Effector memory CD4-positive, alpha-beta T cell (primary cell): Measurements from ENCODE around the gene PGLYRP1.

ENCODE experiments used
- DNase-seq, 3 donors: peaks; one replicate each; pipeline ENCODE4 v3.0.0-alpha.2; 2020
- H3K27ac ChIP-seq: 2 replicates; pipeline ENCODE4 v1.7.0; 2013; ENCODE audit warnings: mild to moderate bottlenecking, low read length, moderate library complexity; ENCODE audit not compliant: insufficient read depth, poor library complexity, severe bottlenecking
- H3K27me3 ChIP-seq: replicated peaks from 2 replicates; pipeline ENCODE4 v1.7.0; 2013; ENCODE audit warnings: mild to moderate bottlenecking, low read length; ENCODE audit not compliant: insufficient read depth, control insufficient read depth, poor library complexity, severe bottlenecking
- H3K36me3 ChIP-seq: 2 replicates; pipeline ENCODE4 v1.7.0; 2013; ENCODE audit warnings: mild to moderate bottlenecking, low read length, moderate library complexity; ENCODE audit not compliant: control insufficient read depth, insufficient read depth
- H3K4me1 ChIP-seq: 2 replicates; pipeline ENCODE4 v1.7.0; 2013; ENCODE audit warnings: low read length, mild to moderate bottlenecking; ENCODE audit not compliant: control insufficient read depth, insufficient read depth, poor library complexity, severe bottlenecking
- H3K4me3 ChIP-seq: 2 replicates; pipeline ENCODE4 v1.7.0; 2013; ENCODE audit warnings: low read length, low read depth, mild to moderate bottlenecking; ENCODE audit not compliant: insufficient read depth, poor library complexity, severe bottlenecking
- H3K9me3 ChIP-seq: 2 replicates; pipeline ENCODE4 v1.7.0; 2013; ENCODE audit warnings: mild to moderate bottlenecking, low read length, moderate library complexity; ENCODE audit not compliant: control insufficient read depth
- total RNA-seq, 3 donors: gene quantifications; one replicate each; lab custom pipeline; 2026; lab: John Stamatoyannopoulos, UW

Gene PGLYRP1
- total RNA-seq: 0 reads per million in 3 donors

DNA sequence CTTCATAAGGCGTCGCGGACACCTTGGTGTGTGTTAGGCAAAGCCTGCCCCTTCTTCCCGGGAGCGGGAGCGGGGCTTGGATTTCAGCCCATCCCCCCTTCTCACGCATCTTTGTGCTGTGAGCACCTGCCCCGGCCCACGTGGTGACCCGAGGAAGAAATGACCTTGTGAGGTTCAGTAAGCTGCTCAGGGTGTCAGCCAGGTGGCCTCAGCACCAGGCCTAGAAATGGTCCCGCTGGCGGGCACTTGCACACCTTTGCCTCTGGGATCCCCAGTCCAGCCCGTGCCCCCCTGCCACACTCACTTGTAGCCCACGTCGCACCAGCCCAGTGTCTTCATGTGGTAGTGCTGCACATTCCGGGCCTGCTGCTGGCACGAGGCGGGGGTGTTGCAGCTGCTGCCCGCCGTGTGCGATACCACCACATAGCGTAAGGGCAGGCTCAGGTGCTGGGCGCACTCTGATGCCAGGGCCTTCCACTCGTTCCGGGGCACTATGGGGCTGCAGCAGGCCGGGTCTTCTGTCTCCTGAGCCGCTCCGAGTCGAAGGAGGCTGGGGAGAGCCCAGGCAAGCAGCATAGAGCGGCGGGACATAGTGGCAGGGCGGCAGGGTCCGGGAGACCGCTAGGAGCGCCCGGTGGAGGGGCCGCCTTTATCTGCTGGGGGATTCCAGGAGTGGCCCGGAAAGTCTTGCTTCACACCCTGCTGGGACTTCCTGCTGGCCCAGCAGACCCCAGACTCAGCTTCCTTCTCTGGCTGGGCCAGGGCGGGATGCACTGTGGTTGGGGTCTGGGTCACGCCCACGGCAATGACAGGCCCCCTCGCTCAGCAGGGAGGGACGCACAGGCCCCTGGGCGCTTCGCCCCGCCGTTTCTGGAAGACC, at the start of gene PGLYRP1:
PGLYRP1 (minus strand) TSS at position 623 of the 880 bp plus-strand sequence; CDS start at position 591, 32 bp downstream.
- Histone ChIP-seq H3K4me3 (no peak within 1 kb of the TSS), H3K27ac (no peak within 1 kb of the TSS), H3K9me3 (no peaks in the 10 kb centered on the region), H3K4me1 (peaks cover 3% of the 10 kb centered on the region), H3K36me3 (no peaks in the 10 kb centered on the region), H3K27me3 (peaks cover 8% of the 10 kb centered on the region)
- no peak for DNase-seq

- H3K4me1 ChIP-seq: no peaks in the 10 kb centered on the region
- H3K4me3 ChIP-seq: no peak overlapping the region
- peaks cover 3% of the 10 kb centered on the region for H3K27me3 ChIP-seq
- H3K36me3 ChIP-seq: no peaks in the 10 kb centered on the region
- H3K27ac ChIP-seq: no peak overlapping the region
- no peaks in the 10 kb centered on the region for H3K9me3 ChIP-seq
- no peak for DNase-seq
Measured at GRCh38 chr19:46069806-46070341, 47.0 kb upstream of the PGLYRP1 start.

GRCh38 chr19:46068345-46069258, 45.7 kb upstream of the PGLYRP1 start:
- no peak overlapping the region for H3K4me3 ChIP-seq
- H3K27me3 ChIP-seq: peaks cover 3% of the 10 kb centered on the region
- no peak overlapping the region for H3K27ac ChIP-seq
- DNase-seq: no peak
- H3K36me3 ChIP-seq: no peaks in the 10 kb centered on the region
- no peaks in the 10 kb centered on the region for H3K9me3 ChIP-seq
- no peaks in the 10 kb centered on the region for H3K4me1 ChIP-seq

GRCh38 chr19:46067691-46068090, 44.8 kb upstream of the PGLYRP1 start:
- no peaks in the 10 kb centered on the region for H3K4me1 ChIP-seq
- H3K4me3 ChIP-seq: no peak overlapping the region
- H3K9me3 ChIP-seq: no peaks in the 10 kb centered on the region
- peaks cover 3% of the 10 kb centered on the region for H3K27me3 ChIP-seq
- no peaks in the 10 kb centered on the region for H3K36me3 ChIP-seq
- DNase-seq: no peak
- H3K27ac ChIP-seq: no peak overlapping the region

DNA sequence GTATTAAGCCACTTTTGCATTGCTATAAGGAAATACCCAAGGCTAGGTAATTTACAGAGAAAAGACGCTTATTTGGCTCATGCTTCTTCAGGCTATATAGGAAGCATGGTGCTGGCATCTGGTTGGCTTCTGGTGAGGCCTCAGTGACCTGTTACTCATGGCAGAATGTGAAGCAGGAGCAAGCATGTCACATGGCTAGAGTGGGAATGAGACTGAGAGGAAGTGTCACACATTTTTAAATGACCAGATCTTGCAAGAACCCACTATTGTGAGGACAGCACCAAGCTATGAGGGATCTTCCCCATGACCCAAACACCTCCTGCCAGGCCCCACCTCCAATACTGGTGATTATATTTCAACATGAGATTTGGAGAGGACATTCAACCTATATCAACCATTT, 43.6 kb upstream of the PGLYRP1 start:
- Histone ChIP-seq H3K4me3 (no peak overlapping the region), H3K36me3 (no peaks in the 10 kb centered on the region), H3K27ac (no peak overlapping the region), H3K4me1 (no peaks in the 10 kb centered on the region), H3K27me3 (peaks cover 3% of the 10 kb centered on the region), H3K9me3 (no peaks in the 10 kb centered on the region)
- DNase-seq: no peak

GRCh38 chr19:46065486-46066071, 42.7 kb upstream of the PGLYRP1 start:
- H3K4me1 ChIP-seq: no peaks in the 10 kb centered on the region
- DNase-seq: no peak

GRCh38 chr19:46063201-46063600, 40.3 kb upstream of the PGLYRP1 start:
- H3K4me3 ChIP-seq: no peak overlapping the region
- H3K27ac ChIP-seq: no peak overlapping the region
- H3K4me1 ChIP-seq: no peaks in the 10 kb centered on the region
- H3K36me3 ChIP-seq: no peaks in the 10 kb centered on the region
- peaks cover 6% of the 10 kb centered on the region for H3K27me3 ChIP-seq
- no peak for DNase-seq
- H3K9me3 ChIP-seq: no peaks in the 10 kb centered on the region

More at GRCh38 chr19:46065486-46066071, 42.7 kb upstream of the PGLYRP1 start:
- Histone ChIP-seq H3K9me3 (no peaks in the 10 kb centered on the region), H3K4me3 (no peak overlapping the region), H3K27me3 (peaks cover 3% of the 10 kb centered on the region), H3K27ac (no peak overlapping the region), H3K36me3 (no peaks in the 10 kb centered on the region)

DNA sequence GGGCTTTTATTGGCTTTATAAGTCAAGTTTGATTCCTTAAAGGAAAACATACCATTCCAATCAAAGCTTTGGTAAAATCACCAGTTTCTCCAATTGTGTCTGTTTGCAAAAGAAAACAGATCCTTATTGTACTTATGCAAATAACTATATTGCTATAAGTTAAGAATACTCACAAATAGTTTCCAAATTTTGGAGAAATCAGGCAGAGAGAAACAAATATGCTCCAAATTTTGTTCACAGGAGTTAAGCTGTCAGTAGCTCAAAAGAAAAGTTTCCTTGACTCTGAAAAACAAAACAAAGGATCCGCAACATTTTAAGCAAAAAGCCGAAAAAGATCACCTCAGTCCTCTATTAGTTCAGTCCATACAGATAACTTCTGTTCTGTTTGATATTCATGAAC, 37.2 kb upstream of the PGLYRP1 start:
- Histone ChIP-seq H3K27me3 (peaks cover 2% of the 10 kb centered on the region), H3K4me1 (no peaks in the 10 kb centered on the region), H3K36me3 (no peaks in the 10 kb centered on the region)

GRCh38 chr19:46058778-46059177, 35.9 kb upstream of the PGLYRP1 start:
- no peaks in the 10 kb centered on the region for H3K9me3 ChIP-seq
- DNase-seq: no peak
- peaks cover 2% of the 10 kb centered on the region for H3K27me3 ChIP-seq
- no peak overlapping the region for H3K4me3 ChIP-seq
- H3K4me1 ChIP-seq: no peaks in the 10 kb centered on the region
- no peaks in the 10 kb centered on the region for H3K36me3 ChIP-seq
- H3K27ac ChIP-seq: no peak overlapping the region

More for the DNA sequence above, 37.2 kb upstream of the PGLYRP1 start:
- Histone ChIP-seq H3K4me3 (no peak overlapping the region), H3K27ac (no peak overlapping the region), H3K9me3 (no peaks in the 10 kb centered on the region)
- DNase-seq: no peak
